ENCODE measurements around the gene CSF3R. TPM values are rescaled to one million over a fixed set of nuclear protein-coding genes. Genes with fewer than 3 reads are reported as not detected.

CSF3R gene
- total RNA-seq: not detected in 2 replicates

DNA sequence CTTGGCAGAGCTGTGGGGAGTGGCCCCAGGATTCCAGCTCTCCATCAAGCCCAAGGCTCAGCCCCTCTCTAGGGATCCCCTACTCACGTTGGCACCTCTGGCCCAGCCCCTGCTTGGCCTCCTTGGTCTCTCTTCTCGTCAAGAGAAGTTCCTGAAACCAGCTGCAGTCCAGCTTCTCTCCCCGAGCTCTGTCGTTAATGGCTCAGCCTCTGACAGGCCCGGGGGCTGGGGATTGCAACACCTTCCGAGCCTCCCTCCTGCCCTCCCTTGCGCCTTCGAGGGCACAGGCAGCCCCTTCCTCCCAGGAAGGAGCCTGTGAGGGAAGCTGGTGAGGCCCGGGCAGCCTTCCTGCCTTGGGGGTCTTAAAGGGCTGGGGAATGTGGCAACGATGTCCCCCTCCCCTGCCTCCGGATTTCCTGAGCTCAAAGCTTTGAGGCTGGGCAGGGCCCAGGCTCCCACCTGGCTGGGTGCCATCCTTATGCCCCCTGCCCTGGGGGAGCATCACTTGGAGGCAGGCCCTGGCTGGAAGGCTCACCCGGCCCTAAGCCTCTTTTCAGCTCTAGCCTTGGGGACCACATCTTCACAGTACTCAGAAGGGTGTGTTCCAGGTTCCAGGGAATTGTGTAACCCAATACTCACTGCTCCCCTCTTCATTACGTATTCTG is at the start of gene CSF3R:
CSF3R (minus strand) TSS at position 190 of the 665 bp plus-strand sequence. CDS start 3,417 bp downstream, outside the sequence.

DNA sequence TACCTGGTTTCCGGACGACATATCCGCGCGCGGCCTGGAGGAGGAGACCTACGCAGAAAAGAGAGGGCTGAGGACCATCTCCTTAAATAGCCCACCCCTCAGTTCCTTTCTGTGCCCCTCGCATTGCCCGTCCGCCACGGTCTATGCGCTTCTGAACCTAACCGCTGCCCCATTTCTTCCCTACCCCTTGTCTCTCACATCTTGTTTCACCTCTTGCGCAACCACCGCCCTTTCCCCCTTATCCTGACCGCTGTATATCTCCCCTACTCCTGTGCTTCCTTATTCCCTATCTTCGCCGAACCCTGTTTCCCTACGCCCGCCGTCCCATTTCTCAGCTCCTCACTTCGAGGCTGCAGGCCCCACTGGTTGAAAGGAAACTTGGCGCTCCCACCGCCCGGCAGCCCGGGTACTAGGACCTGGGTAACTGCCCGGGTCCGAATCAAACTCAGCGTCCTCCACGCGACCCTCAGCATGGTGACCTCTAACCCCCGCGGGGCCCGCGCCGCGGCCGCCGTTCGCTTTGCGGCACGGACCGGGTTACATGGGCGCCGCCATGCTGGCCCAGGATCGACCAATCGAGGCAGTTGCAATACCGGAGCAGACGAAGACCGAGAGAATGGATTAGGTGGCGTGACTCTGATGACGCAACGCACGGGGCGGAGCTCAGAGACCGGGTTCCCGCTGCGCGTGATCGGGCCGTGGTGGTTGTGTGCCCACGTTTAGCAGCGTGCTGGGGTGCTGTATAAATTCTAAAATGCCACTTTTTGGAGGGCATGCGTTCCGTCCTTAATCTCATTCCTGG is 18.7 kb downstream of the CSF3R start, which contains the start of gene MRPS15:
MRPS15 (minus strand) TSS at position 582 of the 802 bp plus-strand sequence; CDS start at position 473, 109 bp downstream.

DNA sequence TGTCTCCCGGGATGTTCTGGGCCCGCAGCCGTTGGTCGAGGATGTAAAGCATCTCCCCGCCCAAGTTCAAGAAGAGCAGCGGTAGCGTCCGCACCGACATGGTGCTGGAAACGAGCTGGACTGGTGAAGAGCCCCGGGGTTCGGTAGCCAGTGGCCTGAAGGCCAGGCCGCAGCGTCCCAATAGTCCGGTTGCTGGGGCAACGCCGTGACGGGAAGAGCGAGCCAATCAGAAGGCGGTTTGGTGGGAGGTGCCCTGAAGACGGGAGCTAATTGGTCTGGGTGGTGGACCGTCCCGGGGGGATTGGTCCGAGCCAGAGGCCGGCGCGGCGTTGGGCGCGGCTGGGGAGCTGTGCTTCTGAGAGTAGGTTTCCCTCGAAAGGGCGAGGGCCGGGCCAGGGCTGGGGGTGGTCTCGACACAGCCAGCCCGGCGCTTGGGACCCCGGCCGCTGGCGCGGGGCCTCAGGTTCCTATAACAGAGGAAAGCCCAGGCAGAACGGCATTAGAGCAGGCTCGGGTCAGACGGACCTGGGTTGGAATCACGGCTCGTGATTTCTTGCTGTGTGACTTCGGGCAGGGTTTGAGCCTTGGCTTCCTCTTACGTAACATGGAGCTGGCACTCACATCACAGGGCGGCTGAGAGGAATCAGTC is 32.3 kb downstream of the CSF3R start, which contains the start of gene OSCP1:
OSCP1 (minus strand) TSS at position 182 of the 649 bp plus-strand sequence; CDS start at position 100, 82 bp downstream.

Other genes with a start within 250 kb of the CSF3R start
- 1.9 and 6.5 TPM in 2 replicates for gene SH3D21, start 176.5 kb downstream of the CSF3R start, total RNA-seq
- gene EVA1B, start 159.3 kb downstream of the CSF3R start, total RNA-seq: 7.8 and 10.9 TPM in 2 replicates
- gene STK40, start 97.0 kb downstream of the CSF3R start, total RNA-seq: 12.0 and 35.7 TPM in 2 replicates
- 8.5 and 14.5 TPM in 2 replicates for gene LSM10, start 85.0 kb downstream of the CSF3R start, total RNA-seq
- 4.8 and 6.2 TPM in 2 replicates for gene OSCP1, start 32.5 kb downstream of the CSF3R start, total RNA-seq
- gene MRPS15, start 18.5 kb downstream of the CSF3R start, total RNA-seq: 73.7 and 96.7 TPM in 2 replicates

All from nasal cavity respiratory epithelium epithelial cell of viscerocranial mucosa (primary cell).